Breast epithelium (tissue), 3 donors: ENCODE results near the gene ALG12.

Experiments used
- POLR2AphosphoS5 ChIP-seq, 3 donors: sonication (generic); formaldehyde crosslinking; IDR thresholded peaks; one replicate each; pipeline ENCODE4 v1.6.1; 2017; ENCODE audit warnings: antibody characterized with exemption in 3 of 3
- TF ChIP-seq, protein P1 (sequence below), 3 donors: fragments of 450-650 bp; IDR thresholded peaks; one replicate each; pipeline ENCODE4 v1.5.1; 2016 to 2017; ENCODE audit warnings: antibody characterized with exemption in 3 of 3, mild to moderate bottlenecking in 3 of 3, moderate library complexity in 3 of 3

DNA sequence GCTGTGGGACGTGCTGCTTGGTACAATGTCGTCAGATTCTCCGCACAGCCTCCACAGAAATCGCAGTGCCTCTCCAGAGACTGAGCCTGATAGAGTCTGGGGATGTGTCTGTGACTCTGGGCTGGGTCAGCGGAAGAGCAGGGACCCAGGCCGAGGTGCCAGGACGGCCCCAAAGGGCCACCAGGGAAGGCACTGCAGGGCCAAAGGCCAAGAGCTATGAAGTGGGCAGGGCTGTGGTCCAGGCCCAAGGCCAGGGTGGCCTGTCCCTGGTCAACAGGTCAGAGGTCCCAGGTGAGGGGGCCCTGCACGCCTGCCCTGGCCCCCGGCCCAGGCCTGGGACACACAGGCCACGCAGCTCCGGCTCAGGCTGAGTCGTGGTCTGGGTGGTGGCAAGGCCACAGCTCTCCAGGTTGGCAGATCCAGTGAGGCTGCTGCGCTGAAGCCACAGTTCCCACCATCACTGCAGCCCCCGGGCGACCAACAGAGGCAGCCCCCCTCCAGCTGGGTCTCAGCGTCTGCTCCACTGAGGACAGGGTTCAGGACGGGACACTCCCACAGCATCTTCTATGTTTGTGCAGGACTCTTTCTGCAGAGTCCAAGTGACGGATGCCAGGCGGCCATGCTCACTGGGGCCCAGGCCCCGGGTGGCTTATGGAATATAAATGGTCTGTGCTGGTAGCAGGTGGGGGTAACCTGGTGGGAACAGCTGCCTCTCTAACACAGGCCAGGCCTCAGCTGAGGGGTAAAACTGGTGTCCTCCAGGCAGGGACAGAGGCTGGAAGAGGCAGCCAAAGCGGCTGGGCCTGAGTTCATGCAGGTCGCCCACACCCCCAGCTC, 37.6 kb upstream of the ALG12 start:
- TF ChIP-seq, protein P1, sequence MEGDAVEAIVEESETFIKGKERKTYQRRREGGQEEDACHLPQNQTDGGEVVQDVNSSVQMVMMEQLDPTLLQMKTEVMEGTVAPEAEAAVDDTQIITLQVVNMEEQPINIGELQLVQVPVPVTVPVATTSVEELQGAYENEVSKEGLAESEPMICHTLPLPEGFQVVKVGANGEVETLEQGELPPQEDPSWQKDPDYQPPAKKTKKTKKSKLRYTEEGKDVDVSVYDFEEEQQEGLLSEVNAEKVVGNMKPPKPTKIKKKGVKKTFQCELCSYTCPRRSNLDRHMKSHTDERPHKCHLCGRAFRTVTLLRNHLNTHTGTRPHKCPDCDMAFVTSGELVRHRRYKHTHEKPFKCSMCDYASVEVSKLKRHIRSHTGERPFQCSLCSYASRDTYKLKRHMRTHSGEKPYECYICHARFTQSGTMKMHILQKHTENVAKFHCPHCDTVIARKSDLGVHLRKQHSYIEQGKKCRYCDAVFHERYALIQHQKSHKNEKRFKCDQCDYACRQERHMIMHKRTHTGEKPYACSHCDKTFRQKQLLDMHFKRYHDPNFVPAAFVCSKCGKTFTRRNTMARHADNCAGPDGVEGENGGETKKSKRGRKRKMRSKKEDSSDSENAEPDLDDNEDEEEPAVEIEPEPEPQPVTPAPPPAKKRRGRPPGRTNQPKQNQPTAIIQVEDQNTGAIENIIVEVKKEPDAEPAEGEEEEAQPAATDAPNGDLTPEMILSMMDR (IDR thresholded peaks at IDR 0.05), result no peak
- no peak for TF ChIP-seq POLR2AphosphoS5 (IDR thresholded peaks at IDR 0.05)
